ENCODE measurements around the gene TMEM205. TPM values are rescaled to one million over a fixed set of nuclear protein-coding genes. Genes with fewer than 3 reads are reported as not detected.
A peak's percentile ranks its signal among the peaks of the same experiment; 100 is the strongest.

The TMEM205 gene
- total RNA-seq, 6 donors from 2014 or later: 85.9 to 260 (median 132) TPM

GRCh38 chr19:11300811-11301120 is 45.3 kb downstream of the TMEM205 start:
- Histone ChIP-seq H3K27me3 (no peaks in the 10 kb centered on the region), H3K36me3 (no peaks in the 10 kb centered on the region), H3K4me1 (peaks cover 3 to 12% (median 10%) of the 10 kb centered on the region in 4 donors), H3K9me3 (no peaks in the 10 kb centered on the region), H3K27ac (no peak overlapping the region), H3K4me3 (no peak overlapping the region)
- no peak for TF ChIP-seq POLR2A (IDR thresholded peaks at IDR 0.05)
- TF ChIP-seq POLR2AphosphoS5 (IDR thresholded peaks at IDR 0.05): no peak
- TF ChIP-seq EP300 (IDR thresholded peaks at IDR 0.05): no peak
- TF ChIP-seq CTCF (IDR thresholded peaks at IDR 0.05): no peak
- DNase-seq: no peak
- no peak for ATAC-seq (ENCODE audit: low FRiP score in 2 of 2)
- 86 to 87% methylated on average over 11 of the region's 11 CpGs for WGBS, 2 donors

GRCh38 chr19:11299946-11300810 is 45.9 kb downstream of the TMEM205 start:
- Histone ChIP-seq H3K27me3 (no peaks in the 10 kb centered on the region), H3K4me3 (no peak overlapping the region), H3K27ac (no peak overlapping the region), H3K36me3 (no peaks in the 10 kb centered on the region), H3K4me1 (peaks cover 5 to 12% (median 11%) of the 10 kb centered on the region in 4 donors), H3K9me3 (no peaks in the 10 kb centered on the region)
- no peak for DNase-seq
- ATAC-seq (ENCODE audit: low FRiP score in 2 of 2): peak in 1 of 2 donors; percentile 27
- TF ChIP-seq EP300 (IDR thresholded peaks at IDR 0.05) (no peak), POLR2A (IDR thresholded peaks at IDR 0.05) (no peak), POLR2AphosphoS5 (IDR thresholded peaks at IDR 0.05) (no peak), CTCF (IDR thresholded peaks at IDR 0.05) (peak in 1 of 6 experiments; percentile 8)
- 69 to 72% methylated on average over 8 of the region's 8 CpGs for WGBS, 2 donors

- Histone ChIP-seq H3K27me3 (no peaks in the 10 kb centered on the region), H3K4me3 (no peak overlapping the region), H3K36me3 (no peaks in the 10 kb centered on the region), H3K9me3 (no peaks in the 10 kb centered on the region), H3K4me1 (peaks cover 16 to 25% (median 22%) of the 10 kb centered on the region in 4 donors), H3K27ac (peak overlapping the region in 3 of 4 donors; percentile 44 to 61 (median 48))
- TF ChIP-seq CTCF (IDR thresholded peaks at IDR 0.05) (no peak), EP300 (IDR thresholded peaks at IDR 0.05) (no peak), POLR2A (IDR thresholded peaks at IDR 0.05) (no peak), POLR2AphosphoS5 (IDR thresholded peaks at IDR 0.05) (no peak)
- WGBS, 2 donors: 41 to 47% methylated on average over 7 of the region's 7 CpGs
- DNase-seq (no peak), ATAC-seq (ENCODE audit: low FRiP score in 2 of 2) (no peak)
These were observed 49.8 kb downstream of the TMEM205 start for GRCh38 chr19:11296264-11296663.

- Histone ChIP-seq H3K27ac (peak within 1 kb of the TSS in 3 of 4 donors; percentile 44 to 61 (median 48)), H3K4me1 (peaks cover 16 to 25% (median 22%) of the 10 kb centered on the region in 4 donors)
- ATAC-seq (ENCODE audit: low FRiP score in 2 of 2): no peak
These were observed 50.3 kb downstream of the TMEM205 start, which contains the start of gene TSPAN16 for GRCh38 chr19:11295665-11296245. TSPAN16 (plus strand) TSS chr19:11296160; CDS start chr19:11296298, 138 bp downstream.

More at GRCh38 chr19:11295665-11296245, 50.3 kb downstream of the TMEM205 start, which contains the start of gene TSPAN16:
- Histone ChIP-seq H3K27me3 (no peaks in the 10 kb centered on the region), H3K9me3 (no peaks in the 10 kb centered on the region), H3K4me3 (no peak within 1 kb of the TSS), H3K36me3 (no peaks in the 10 kb centered on the region)
- no peak for DNase-seq
- TF ChIP-seq POLR2A (IDR thresholded peaks at IDR 0.05) (no peak), CTCF (IDR thresholded peaks at IDR 0.05) (no peak), EP300 (IDR thresholded peaks at IDR 0.05) (no peak), POLR2AphosphoS5 (IDR thresholded peaks at IDR 0.05) (no peak)
- WGBS, 2 donors: 79 to 80% methylated on average over 7 to 8 of the region's 8 CpGs
